HEK293T (cell line): Measurements from ENCODE around the gene LSMEM2.

Experiments used
- ARNT ChIP-seq: fragments of 450-650 bp; IDR thresholded peaks from 2 replicates; pipeline ENCODE4 v1.6.1; 2017; ENCODE audit warnings: mild to moderate bottlenecking
- BHLHE40 ChIP-seq: fragments of 450-650 bp; IDR thresholded peaks from 2 replicates; pipeline ENCODE4 v1.6.1; 2016; ENCODE audit warnings: mild to moderate bottlenecking, moderate library complexity, borderline replicate concordance
- ELF4 ChIP-seq: fragments of 450-650 bp; IDR thresholded peaks from 2 replicates; pipeline ENCODE4 v1.6.1; 2017; ENCODE audit warnings: antibody characterized with exemption
- FOXA1 ChIP-seq: fragments of 450-650 bp; IDR thresholded peaks from 2 replicates; pipeline ENCODE4 v1.6.1; 2016; ENCODE audit warnings: mild to moderate bottlenecking
- FOXK2 ChIP-seq: fragments of 450-650 bp; IDR thresholded peaks from 2 replicates; pipeline ENCODE4 v1.6.1; 2016; ENCODE audit warnings: mild to moderate bottlenecking
- FOXM1 ChIP-seq: fragments of 450-650 bp; IDR thresholded peaks from 2 replicates; pipeline ENCODE4 v1.6.1; 2017; ENCODE audit warnings: mild to moderate bottlenecking, borderline replicate concordance
- HDGF ChIP-seq: fragments of 450-650 bp; IDR thresholded peaks from 2 replicates; pipeline ENCODE4 v1.6.1; 2017; ENCODE audit warnings: antibody characterized with exemption, borderline replicate concordance
- LEF1 ChIP-seq: fragments of 450-650 bp; IDR thresholded peaks from 2 replicates; pipeline ENCODE4 v1.6.1; 2017; ENCODE audit warnings: mild to moderate bottlenecking, borderline replicate concordance
- SP1 ChIP-seq: fragments of 450-650 bp; IDR thresholded peaks from 2 replicates; pipeline ENCODE4 v1.6.1; 2017
- SUZ12 ChIP-seq: fragments of 450-650 bp; IDR thresholded peaks from 2 replicates; pipeline ENCODE4 v1.6.1; 2016; ENCODE audit warnings: mild to moderate bottlenecking
- TARDBP ChIP-seq: fragments of 450-650 bp; IDR thresholded peaks from 2 replicates; pipeline ENCODE4 v1.6.1; 2016
- ZNF384 ChIP-seq: fragments of 450-650 bp; IDR thresholded peaks from 2 replicates; pipeline ENCODE4 v1.6.1; 2016
- TF ChIP-seq, protein P1 (sequence below): fragments of 450-650 bp; IDR thresholded peaks from 2 replicates; pipeline ENCODE4 v1.6.1; 2016

DNA sequence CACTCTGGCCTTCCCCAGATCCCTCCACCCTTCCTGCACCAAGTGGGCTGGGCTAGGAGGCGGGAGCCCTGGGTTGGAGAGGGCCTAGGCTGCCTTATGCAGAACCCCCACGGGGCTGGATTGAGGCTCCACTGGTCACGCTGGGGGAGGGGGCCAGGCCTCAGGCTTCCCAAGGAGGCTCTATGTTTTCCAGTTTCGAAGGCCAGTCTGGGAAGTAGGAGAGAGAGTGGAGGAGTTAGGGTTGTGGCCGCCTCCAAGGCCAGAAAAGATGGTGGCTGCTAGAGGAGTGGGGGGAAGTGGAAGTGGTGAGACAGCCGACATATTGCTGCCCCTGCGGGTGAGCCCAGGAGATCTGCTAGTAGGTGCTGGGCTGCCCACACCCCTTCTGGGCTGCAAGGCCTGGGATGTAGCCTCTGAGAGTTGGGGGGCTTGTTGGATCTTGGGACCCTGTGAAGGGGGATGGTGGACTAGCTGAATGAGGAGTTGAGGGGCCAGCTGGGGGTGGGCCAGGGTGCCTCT is 41.7 kb upstream of the LSMEM2 start:
- TF ChIP-seq ZNF384 (no peak), FOXK2 (no peak), SP1 (no peak), SUZ12 (no peak), TARDBP (no peak), LEF1 (no peak), FOXM1 (no peak), ELF4 (no peak), HDGF (no peak), FOXA1 (no peak), ARNT (no peak), BHLHE40 (no peak)
- TF ChIP-seq, protein P1, sequence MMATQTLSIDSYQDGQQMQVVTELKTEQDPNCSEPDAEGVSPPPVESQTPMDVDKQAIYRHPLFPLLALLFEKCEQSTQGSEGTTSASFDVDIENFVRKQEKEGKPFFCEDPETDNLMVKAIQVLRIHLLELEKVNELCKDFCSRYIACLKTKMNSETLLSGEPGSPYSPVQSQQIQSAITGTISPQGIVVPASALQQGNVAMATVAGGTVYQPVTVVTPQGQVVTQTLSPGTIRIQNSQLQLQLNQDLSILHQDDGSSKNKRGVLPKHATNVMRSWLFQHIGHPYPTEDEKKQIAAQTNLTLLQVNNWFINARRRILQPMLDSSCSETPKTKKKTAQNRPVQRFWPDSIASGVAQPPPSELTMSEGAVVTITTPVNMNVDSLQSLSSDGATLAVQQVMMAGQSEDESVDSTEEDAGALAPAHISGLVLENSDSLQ = no peak
